ENCODE measurements around the gene TYR.
"Not testable (repeated sequence)": the region's sequence is repeated elsewhere in the genome, so short reads cannot be mapped to it uniquely, and the experiment has no call there.

The TYR gene

DNA sequence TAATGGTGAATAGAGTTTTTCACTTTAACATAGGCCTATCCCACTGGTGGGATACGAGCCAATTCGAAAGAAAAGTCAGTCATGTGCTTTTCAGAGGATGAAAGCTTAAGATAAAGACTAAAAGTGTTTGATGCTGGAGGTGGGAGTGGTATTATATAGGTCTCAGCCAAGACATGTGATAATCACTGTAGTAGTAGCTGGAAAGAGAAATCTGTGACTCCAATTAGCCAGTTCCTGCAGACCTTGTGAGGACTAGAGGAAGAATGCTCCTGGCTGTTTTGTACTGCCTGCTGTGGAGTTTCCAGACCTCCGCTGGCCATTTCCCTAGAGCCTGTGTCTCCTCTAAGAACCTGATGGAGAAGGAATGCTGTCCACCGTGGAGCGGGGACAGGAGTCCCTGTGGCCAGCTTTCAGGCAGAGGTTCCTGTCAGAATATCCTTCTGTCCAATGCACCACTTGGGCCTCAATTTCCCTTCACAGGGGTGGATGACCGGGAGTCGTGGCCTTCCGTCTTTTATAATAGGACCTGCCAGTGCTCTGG is at the start of gene TYR:
TYR (plus strand) TSS at position 185 of the 541 bp plus-strand sequence; CDS start at position 264, 79 bp downstream.
- DNase-seq = no peak

DNA sequence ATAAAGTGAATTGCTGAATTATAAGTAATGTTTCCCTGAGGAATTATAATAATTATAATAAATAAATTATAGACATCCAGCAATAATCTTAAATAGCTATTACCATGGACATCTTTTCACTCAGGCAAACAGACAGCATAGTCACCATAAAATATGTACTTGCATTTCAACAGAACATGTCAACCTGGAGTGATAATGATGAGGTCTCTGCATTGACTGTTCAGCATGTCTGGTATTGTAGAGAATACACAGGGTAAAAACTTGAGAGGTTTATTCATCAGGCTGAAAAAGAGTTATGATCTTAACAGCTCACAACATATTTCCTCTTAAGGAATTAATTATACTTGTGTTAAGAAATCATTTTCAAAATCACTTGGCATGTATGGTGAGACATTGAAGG is 41.1 kb upstream of the TYR start:
- DNase-seq = no peak

DNA sequence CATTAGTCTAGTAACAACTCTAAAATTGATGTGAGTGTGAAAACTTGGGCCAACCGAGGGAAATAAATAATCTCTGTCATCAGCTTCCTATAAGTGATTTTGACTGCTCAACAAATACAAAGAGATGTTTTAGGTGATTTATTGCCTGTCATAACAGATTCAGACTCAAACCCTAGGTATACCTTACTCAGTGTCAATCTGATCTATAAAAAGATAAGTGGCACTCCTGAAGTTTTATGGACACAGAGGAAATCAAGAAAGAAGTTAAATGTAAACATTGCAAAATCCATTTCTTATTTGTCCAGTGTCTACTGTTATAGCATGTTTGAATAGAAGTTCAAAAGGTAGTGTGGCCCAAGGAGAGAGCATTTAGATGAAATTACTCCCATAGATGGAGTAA is 30.4 kb upstream of the TYR start:
- no peak for DNase-seq

DNA sequence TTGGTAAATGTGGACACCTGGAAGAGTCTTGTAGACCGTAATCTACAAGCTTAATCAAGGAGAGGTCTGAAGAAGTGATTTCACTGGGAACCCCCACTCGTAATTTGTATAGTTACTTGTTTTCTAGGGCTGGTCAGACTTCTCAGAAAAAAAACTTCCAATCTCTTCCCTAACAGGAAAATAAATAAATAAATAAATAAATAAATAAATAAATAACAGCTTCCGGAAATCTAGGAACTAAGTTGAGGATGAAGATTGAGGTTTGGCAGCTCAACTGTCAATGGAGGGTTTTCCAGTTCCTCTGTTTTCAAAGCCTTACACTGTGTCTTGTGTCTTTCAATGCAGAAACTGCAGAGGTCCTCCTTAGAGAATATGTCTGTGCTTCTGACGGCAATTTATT is 17.7 kb upstream of the TYR start:
- DNase-seq = no peak

DNA sequence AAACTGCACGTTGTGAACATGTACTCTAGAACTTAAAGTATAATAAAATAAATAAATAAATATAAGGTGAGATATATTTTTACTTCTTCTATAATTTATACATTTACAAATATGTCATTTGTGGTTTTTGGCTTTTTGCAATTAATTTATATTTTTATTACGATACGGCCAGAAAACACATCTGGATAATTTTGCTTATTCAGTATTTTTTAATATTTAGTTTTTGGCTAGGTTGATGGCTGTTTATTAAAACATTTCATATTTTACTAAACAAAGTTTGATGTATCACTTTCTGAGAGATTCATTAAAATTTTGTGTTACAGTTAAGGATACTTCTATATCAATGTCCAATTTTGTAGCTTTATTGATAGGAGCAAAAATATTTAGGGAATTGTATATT is 15.7 kb upstream of the TYR start:
- DNase-seq = no peak

DNA sequence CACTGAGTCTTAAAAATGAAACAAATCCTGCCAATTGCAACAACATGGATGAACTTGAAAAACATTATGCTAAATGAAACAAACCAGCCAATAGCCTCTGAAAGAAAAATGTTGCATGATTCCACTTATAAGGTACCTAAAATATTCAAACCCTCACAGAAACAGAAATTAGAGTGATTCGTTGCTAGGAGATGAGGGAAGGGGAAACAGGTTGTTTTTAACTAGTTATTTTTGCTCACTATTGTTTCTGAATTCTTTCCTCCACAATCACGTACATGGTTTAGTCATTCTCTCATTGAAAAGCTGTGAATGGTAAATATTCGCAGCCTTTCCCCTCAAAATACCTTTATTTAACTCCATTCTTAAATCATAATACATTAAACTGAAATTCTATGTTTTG is 14.0 kb upstream of the TYR start:
- no peak for DNase-seq

DNA sequence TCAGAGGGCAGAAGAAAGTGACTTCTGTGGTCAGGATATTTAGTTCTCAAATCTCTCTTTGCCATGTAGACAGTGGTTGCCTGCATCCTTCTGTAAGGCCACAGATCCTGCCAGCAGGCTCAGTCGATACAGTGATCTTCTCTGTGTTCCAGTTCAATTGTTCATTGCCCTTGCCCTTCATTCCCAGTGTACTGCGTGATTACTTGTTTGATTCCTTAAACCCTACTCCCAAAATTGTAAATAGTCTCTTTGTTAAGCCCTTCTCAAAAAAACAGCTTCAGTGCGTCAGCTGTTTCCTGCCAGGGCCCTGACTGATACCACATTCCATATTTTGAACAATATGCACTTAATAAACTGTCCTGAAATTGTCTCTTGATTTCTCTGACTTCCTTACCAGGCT is 9.3 kb upstream of the TYR start:
- DNase-seq = no peak

DNA sequence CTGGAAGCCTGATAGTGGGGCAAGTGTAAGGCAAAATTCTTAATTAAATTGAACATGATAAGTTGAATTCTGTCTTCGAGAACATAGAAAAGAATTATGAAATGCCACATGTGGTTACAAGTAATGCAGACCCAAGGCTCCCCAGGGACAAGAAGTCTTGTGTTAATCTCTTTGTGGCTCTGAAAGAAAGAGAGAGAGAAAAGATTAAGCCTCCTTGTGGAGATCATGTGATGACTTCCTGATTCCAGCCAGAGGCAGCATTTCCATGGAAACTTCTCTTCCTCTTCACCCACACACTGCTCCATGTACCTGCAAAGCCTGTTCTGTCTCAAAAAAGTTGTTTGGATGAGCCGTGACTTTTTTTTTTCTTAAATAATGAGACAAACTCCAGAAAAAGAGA is 1.9 kb upstream of the TYR start:
- DNase-seq = no peak

DNA sequence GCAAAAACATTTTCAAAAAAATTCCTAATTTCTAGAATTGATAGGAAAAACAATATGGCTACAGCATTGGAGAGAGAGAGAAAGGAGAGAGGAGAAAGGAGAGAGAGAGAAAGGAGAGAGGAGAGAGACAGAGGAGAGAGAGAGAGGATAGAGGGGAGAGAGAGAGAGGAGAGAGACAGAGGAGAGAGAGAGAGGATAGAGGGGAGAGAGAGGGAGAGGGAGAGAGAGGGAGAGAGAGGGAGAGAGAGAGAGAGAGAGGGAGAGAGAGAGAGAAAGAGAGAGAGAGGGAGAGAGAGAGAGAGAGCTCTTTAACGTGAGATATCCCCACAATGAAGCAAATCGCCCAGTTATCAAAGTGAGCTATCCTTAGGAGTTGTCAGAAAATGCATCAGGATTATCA is 737 bp upstream of the TYR start:
- DNase-seq = no peak

DNA sequence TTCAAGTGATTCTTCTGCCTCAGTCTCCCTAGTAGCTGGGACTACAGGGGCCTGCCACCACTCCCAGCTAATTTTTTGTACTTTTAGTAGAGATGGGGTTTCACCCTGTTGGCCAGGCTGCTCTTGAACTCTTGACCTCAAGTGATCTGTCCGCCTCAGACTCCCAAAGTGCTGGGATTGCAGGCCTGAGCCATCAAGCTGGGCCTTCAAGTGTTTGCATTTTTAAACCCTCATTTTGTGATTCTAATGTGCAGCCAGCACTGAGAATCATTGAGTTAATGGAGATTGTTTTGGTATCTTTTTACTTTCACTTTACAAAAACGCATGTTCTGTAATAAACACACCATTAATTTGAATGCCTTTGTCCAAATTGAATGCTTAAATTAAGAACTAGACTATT is 3.4 kb downstream of the TYR start:
- no peak for DNase-seq

DNA sequence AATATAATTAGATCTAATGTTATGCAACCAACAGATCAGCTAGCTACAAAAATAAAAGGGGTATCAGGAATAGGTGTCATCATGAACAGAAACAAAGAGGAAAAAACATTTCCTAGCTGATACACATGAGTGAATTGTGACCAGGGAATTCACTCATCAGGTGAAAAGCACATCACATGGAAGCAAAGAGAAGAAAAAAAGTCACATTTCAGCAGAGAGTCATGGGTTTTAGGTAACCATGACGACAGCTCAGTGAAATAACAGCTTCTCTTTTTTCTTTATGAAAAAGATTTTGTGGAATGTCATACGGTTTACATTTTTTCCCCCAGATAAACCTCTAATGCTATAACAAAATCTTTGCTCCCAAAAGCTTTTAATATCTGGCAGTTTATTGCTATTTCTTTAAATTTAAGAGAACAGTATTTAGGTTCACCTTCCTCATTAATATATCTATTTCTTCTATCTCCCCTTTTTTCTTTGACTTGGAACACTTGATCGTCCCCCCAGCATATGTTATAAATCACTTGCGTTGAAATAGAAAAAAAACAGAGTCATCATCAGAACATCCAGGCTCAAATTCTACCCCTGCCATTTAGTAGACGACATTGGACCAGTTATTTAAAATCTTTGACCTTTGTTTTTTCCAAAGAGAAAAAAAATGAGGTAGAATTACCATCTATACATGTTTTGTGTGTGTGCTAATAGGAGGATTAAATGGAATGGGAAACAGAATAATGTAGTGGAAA is 5.3 kb downstream of the TYR start:
- DNase-seq = no peak

DNA sequence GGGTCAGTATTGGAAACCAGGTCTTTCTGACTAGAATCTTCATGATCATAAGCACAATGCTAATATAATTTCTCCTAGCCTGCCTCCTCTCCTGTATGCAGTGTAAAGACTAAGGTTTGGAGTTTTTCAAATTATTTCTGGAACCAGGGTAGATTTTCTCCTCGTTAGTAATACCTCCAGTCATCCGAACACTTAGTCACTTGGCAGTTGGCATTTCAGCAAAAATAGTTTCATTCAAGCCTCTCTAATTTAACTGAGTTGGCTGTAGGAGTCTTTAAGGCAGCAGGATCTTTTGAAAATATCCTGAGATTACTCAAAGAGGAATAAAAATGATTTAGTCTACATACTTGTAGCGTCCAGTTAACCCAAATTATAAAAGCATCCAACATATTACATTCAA is 6.3 kb downstream of the TYR start:
- DNase-seq = no peak

DNA sequence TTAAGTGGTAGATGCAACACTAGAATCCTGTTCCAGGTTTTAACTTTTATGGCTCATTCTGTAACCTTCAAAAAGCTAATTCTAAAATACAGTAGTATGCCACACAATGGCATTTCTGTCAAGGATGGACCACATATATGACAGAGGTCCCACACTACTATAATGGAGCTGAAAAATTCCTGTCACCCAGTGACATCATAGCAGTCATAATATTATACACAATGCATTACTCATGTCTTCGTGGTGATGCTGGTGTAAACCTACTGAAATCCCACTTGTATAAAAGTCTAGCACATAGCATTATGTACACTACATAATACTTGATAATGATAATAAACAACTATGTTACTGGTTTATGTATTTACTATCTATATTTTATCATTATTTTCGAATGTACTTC is 12.1 kb downstream of the TYR start:
- DNase-seq = no peak

DNA sequence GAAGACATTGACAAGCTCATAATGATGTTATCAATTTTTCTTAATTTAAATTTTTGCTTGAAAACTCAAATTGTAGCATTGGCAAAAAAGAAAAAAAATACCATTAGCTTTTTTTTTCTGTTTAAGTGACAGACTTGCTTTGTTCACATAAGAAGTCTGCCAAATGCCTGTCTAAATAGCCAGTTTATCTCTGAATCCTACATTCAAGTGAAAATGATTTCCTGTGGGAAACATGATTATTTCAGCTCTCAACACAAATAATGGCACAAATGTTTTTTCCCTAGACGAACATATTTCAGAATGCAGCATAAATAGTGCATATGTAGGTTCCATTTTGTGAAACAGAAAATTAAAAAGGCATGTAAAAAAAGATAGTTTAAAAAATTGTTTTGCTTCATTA is 23.5 kb downstream of the TYR start:
- DNase-seq = no peak

DNA sequence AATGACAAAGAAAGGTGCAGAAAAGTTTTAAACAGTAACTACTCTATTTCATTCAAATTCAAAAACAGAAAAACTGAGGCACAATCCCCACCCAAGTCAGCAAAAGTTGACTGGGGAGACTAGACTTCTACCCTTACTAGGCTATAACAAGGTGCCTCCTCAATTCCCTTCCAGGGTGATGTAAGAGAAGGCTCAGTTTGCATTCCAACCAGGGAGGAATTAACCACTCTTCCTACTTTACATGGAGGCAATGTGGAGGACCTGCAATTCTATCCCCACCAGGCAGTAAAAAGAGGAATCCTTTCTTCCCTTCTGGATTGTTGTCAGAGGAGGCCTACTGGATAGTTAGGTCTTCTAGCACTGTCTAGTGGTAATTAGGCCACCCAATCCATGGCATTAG is 26.1 kb downstream of the TYR start:
- no peak for DNase-seq

DNA sequence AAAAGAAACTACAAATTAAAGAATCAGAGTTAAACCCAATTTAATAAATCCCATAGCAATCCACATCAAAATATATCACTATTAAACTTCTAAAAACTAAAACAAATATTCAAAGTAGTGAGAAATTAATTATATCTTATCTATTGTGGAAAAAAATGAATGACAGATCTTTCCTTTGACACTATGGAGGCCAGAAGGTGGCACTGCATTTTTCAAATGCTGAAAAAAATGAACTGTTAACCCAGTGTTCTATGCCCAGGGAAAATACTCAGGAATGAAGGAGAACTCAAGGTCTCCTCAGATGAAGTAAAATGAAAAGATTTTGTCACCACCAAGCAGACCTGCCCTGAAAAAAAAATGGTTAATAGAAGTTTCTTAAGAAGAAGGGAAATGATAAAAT is 27.7 kb downstream of the TYR start:
- DNase-seq = no peak

DNA sequence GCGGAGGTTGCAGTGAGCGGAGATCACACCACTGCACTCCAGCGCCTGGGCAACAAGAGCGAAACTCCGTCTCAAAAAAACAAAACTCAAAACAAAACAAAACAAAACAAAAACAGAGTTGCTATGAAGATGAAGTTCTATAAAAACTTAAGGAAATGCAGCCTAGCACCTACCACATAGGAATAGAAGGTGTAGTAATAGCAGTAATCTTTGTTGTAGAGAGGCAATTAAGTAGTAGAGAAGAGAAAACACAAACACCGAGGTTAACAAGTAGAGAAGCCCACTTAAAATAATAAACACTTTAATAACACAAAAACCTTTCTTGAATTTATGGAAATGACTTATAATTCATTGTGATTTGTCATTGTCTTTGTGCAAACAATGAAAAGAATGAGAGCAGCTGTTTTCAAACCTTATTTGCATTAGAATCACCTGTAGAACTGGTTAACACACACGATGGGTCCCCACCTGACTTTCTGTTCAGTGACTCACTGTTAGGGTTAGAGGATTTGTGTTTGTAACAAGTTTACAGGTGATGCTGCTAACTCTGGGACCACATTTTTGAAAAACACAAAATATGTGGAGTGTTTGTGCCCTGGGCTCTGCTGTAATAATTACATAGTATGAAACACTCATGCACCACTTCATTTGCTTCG is 43.1 kb downstream of the TYR start:
- DNase-seq = no peak

DNA sequence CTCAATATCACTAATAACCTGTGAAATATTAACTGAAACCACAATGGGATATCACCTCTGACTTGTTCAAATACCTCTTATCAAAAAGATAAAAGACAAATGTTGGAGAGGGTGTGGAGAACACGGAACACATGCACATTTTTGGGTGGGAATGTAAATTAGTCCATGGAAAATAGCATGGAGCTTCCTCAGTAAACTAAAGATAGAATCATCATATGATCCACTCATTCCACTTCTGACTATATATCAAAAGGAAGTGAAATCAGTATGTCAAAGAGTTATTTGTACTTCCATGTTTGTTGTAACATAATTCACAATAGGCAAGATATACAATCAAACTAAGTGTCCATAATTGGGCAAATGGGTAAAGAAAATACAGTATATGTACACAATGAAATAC is 57.4 kb downstream of the TYR start:
- no peak for DNase-seq

DNA sequence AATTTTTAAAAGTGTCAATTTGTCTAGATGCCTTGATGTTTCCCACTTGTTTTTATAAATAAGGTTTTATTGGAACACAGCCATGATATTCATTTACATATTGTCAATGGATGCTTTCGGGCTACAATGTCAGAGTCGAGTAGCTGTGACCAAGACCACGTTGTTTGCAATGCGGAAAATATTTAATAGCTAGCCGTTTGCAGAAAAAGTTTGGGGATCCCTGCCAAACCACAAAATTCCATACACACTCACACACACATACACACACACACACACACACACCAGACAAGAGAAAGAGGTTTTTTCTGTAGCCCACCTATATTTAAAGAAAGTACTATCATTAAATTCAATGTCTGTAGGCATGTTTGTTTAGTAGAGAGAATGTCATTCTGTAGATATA is 58.3 kb downstream of the TYR start:
- no peak for DNase-seq

DNA sequence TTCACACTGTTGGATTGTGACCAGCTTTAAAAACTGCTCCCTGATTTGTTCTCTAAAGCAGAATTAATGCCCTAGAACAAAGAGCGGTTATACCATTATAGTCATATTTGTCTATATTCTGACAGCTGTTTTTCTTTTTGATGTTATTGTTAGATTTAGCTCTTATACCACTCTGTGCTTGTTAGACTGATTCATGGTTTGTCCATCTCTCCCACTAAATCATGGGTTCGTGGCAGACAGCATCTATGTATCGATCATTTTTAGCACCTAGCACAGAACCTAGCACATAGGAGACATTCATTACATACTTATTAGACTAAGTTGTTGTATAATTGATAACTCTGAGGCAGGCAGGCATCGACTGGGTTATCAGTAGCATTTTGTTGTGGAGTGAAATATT is 69.3 kb downstream of the TYR start:
- not testable (repeated sequence) for DNase-seq

DNA sequence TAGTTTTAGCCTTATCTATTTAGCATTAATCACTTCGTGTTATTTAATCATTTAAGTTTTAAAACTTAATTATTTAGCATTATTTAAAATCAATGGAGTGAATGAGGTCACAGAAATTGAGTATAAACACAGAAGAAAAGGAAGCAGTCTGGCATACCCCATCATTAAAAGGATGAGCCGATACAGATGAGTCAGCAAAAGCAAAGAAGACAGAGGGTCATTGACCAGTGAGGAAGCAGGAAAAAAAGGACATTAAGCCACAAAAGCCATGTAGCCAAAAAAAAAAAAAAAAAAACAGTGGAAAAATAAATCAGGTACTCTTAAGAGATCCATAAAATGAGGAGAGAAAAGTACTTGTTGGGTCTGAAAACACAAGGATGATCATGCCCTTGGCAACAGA is 71.5 kb downstream of the TYR start:
- DNase-seq = no peak

DNA sequence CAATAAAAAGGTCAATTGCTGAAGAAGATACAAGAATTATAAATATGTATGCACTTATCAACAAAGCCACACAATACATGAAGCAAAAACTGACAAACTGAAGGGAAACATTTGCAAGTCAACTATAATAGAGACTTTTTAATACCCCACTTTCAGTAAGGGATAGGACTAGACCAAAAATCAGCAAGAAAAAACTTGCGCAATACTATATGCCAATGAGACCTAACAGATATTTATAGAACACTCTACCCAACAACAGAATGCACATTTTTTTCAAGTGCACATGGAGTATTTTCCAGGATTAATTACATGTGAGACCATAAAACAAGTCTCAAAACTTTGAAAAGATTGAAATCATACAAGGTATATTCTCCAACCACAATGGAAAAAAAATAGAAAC is 83.8 kb downstream of the TYR start:
- DNase-seq = not testable (repeated sequence)

DNA sequence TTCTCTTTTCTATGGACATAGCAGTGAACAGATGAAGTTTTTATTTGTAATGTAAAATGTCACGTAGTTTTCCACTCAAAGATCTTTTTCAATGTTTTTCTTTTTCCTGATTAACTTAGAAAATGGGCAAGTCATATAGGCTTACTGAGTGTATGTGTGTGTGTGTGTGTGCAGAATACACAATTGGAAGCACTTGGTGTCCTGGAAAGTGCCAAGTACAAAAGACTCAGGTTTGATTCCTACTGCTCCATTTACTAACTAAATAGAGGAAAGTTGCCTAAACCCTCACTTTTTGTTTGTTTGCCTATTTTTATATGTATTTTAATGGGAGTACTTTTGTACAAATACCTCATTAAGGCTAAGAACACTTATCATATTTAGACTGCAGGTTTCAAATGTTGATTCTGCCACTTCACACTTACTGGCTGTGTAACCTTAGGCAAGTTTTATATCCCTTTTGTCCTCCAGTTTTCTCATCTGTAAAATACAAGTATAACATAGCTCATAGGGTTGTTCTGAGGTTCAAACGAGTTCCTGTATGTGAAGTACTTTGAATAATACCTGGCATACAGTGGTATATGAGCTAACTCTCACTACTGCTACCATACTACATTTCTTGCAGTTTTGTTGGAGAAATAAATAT is 90.1 kb downstream of the TYR start:
- no peak for DNase-seq

DNA sequence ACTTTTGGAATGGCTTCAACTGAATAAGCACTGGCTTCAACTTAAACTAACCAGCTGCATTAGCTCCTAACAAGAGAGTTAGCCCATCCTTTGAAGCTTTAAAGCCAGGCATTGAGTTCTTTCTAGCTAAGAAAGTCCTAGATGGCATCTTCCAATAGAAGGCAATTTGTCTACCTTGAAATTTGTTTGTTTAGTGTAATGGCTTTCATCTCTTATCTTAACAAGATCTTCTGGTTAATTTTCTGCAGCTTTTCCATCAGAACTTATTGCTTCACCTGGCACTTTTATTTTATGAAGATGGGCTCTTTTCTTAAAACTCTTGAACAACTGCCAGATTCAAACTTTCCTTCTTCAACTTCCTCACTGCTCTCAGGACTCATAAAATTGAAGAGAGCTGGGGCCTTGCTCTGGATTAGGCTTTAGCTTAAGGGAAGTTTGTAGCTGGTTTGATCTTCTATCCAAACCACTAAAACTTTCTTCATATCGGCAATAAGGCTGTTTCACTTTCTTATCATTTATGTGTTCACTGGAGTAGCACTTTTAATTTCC is 94.9 kb downstream of the TYR start:
- DNase-seq = not testable (repeated sequence)
